LoVo (cell line): ENCODE results near the gene IL17REL.

Source experiments
- DNase-seq: peaks from one replicate; pipeline ENCODE4 v3.0.0-alpha.2; 2016; ENCODE audit warnings: low spot score

Gene IL17REL

DNA sequence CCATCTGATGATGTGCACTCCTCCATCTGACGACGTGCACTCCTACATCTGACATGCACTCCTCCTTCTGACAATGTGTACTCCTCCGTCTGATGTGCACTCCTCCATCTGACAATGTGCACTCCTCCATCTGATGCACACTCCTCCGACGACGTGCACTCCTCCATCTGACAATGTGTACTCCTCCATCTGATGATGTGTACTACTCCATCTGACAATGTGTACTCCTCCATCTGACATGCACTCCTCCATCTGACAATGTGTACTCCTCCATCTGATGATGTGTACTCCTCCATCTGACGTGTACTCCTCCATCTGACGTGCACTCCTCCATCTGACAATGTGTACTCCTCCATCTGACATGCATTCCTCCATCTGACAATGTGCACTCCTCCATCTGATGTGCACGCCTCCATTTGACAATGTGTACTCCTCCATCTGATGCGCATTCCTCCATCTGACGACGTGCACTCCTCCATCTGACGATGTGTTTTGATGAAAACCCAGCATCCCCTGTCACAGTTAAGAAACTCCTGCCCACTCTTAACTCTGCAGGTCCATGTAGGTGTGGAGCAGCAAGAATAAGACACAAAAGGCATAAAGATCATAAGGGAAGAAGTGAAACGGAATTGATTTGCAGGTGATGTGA lies 9.7 kb upstream of the IL17REL start:
- no peak for DNase-seq

DNA sequence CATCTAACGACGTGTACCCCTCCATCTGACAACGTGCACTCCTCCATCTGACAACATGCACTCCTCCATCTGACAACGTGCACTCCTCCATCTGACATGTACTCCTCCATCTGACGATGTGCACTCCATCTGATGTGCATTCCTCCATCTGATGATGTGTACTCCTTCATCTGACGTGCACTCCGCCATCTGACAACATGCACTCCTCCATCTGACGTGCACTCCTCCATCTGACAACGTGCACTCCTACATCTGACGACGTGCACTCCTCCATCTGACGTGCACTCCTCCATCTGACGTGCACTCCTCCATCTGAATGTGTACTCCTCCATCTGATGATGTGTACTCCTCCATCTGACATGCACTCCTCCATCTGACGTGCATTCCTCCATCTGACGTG lies 8.0 kb upstream of the IL17REL start:
- DNase-seq, result no peak

DNA sequence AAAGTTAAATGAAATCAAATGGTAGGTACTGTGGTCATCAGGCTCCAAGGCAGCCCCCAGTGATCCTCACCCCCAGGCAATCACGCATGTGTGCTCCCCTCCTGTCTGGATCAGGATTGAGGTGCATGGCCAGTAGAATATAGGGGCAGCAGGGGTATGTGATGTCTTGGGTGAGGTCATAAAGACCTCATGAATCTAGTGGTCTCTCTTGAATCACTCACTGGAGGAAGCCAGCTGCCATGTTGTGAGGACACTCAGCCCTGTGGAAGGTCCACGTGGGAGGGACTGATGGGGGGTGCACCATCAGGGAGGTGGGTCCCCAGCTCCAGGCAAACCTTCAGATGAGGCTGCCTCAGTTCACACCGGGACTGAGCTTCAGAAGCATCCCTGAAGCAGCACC lies 6.8 kb upstream of the IL17REL start:
- DNase-seq, result no peak

DNA sequence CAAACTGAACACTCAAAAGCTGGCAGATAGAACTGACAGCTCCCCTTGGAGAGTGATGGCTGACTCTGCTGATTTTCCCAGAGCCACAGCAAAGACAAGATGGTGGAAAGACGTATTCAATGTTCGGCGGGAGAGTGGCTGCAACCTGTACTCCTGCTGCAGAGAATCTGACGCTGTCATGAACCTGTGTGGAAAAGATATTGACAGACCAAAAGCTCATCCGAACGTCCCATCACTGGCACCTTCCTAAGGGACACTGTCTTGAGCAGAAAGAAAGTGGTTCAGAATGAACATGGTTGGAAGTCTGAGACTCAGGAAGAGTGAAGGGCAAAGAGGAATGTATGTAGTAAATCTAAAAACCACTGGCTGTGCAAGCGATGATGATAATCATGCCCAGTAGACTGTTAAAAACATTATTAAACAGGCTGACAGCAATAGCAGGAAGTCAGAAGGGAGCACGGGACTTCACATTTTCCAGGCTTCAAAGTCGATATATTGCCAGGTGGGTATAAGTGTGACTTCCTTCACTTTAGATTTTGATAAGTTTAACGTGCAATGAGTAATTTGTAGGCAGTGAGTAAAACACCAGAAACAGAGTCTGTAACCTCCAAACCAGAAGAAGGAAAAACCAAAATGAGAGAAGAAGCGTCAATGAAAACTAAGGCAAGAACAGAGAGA lies 6.2 kb upstream of the IL17REL start:
- DNase-seq, result no peak

DNA sequence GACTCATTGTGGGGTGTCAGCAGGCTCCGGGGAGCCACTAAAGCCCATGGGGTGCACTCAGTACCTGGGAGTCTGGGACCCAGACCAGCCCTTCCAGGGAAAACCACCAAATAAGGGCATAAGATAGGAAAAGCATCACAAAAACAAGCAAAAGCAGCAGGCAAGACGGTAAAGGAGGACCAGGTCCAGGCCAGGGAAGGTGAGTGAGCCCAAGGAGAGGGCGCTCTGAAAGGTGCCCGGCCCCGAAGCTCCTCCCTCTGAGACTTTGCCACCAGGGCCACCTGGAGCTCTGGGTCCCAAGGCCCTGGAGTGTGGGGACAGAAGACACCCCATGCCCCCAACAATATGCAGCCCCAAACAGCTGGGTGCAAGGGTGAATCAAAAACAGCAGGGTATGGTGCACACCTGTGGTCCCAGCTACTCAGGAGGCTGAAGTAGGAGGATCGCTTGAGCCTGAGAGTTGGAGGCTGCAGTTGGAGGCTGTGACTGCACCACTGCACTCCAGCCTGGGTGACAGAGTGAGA lies 5.2 kb upstream of the IL17REL start:
- no peak for DNase-seq

DNA sequence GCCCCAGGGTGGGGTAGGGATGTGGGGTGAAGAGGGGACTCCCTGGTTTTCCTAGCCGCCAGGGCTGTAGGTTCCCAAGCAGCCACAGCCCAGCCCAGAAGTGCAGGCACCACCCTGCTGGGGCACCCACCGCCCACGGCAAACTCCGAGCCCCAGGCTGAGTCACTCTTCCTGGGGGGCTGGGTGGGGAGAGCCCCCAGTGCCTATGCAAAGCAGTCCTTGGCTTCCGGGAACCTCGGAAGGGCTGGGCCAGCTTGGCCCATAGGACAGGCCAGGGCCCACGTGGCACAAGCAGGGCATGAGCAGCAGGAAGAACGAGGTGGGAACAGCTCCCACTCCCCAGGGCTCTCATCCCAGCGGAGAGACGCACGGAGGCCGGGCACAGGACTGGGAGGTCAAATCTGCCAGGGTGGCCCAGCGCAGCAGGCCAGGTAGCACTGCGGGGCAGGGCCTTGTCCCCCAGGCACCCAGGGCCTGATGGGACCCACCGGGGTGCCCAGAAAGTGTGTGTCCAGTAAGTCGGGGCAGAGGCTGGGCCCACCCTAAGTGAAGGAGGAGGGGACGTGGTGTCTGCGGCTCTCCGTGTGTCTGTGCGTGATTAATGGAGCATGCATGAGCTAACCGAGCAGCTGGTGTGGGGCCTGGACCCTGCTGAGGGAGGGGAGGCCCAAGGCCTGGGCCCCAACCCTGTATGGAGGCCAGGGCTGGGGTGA lies 4.6 kb upstream of the IL17REL start:
- DNase-seq, result no peak

DNA sequence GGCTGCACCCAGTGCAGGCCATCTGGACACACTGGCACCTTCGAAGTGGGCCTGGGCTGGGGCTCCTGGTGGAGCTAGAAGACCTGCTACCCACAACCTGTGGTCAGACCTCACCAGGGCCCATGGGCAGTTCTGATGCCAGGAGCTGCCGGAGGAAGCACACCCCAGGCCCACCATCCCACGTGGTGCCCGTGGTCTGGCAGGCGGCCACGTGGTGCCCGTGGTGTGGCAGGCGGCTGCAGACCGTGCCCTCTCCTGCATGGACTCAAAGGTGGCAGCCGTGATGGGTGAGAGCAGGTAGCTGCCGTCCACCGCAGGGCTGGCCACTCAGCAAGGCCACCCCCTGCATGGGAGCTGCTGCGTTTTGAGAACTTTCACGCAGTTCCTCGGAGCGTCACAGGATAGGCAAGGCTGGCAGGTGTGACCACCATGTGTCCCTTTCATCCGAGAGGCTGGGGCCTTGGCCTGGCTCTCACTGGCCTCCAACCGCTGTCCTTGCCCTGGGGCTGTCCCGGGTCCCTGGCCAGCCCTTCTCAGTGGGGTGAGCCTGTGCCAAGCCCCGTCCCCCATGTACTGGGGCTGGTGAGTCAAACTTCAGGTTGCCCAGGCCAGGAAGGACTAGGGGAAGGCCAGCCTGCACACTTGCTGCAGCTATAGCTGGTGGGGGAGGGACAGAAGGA lies 3.9 kb upstream of the IL17REL start:
- DNase-seq, result no peak

DNA sequence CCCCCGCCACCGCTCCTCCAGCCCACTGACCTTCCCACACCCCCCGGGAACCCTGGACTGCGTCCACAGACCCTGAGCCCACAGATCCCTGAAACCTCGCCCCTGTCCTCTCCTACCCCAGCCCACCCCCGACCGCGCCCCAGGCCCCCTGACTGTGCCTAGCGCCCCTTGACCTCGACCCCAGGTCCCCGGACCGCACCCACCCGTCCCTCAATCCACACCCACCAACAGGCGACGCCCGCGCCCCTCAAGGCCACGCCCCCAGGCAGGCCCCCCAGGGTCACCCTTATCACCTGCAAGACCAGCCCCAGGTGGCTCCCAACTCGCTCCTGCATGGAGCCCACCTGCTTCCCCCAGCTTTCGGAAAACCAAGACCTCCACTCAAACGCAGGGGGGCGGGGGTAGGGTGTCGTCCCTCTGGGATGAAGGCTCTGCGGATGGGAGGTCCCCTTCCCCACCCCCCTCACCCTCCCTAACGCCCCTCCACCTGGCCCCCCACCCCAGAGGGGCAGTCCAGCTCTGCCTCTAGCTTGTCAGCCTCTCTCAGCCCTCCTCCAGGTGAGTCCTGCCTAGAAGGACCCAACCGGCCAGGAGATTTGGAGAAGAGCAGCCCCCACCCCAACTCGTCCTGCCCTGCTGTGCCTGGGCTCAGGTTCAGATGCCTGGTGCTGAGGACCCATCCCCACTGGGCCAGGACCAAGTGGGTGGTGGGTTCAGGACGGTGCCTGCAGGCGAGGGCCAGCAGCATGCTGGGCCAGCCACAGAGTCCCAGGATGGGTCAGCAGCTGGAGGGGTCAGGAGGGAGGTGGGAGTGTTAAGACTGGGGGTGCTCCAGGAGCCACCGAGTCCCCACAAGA lies 3.1 kb upstream of the IL17REL start:
- DNase-seq, result no peak

DNA sequence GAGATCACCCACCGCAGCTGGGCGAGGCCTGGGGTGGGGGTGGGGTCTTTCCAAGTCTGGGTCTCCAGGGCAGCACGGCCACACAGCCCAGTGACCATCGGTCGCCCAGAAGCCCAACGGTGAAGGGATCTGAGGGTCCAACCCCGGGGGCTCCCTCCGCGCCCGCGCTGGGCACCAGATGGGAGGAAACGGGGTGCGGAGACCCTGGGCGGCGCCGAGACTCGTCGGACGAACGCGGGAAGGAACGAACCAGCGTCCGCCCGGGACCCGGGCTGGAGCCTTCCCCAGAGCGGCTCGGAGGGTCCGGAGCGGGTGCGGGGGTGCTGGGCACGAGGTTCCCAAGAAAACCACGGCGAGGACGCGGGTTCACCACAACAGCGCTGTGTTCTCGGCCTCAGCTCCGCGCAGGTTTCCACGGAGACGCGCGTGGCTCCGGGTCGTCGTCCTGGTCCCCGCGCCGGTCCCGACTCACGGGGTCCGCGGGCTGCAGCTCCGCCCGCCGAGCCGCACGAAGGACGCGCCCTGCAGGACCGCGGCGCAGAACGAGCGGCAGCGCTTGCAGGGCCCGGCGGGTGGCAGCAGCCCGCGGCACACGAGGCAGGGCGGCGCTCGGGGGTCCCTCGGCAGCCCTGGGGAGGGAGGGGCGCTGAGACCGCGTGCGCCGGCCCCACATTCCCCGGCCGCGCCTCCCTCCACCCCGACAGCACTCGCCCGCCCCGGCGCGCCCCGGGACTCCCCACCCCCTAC lies 2.3 kb upstream of the IL17REL start:
- no peak for DNase-seq

DNA sequence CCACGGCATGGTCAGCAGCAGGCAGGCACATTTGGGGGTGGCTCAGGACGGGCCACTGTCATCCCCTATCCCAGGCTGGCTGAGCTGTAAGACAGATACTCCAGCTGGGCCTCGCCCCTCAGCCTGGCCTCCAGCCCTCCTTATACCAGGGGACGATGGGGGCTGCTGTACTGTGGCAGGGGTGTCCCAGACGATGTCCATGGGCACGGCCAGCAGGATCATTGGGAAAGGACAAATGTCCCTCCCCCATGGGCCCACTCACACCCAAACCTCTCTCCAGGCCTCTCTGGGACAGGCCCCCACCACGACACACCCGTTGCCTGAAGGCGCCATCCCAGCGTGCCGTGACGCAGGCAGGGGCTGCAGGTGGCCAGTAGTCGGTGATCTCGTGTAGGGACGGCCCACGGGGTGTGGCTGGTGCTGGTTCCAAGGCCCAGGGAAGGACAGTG lies 1.5 kb upstream of the IL17REL start:
- DNase-seq, result no peak

DNA sequence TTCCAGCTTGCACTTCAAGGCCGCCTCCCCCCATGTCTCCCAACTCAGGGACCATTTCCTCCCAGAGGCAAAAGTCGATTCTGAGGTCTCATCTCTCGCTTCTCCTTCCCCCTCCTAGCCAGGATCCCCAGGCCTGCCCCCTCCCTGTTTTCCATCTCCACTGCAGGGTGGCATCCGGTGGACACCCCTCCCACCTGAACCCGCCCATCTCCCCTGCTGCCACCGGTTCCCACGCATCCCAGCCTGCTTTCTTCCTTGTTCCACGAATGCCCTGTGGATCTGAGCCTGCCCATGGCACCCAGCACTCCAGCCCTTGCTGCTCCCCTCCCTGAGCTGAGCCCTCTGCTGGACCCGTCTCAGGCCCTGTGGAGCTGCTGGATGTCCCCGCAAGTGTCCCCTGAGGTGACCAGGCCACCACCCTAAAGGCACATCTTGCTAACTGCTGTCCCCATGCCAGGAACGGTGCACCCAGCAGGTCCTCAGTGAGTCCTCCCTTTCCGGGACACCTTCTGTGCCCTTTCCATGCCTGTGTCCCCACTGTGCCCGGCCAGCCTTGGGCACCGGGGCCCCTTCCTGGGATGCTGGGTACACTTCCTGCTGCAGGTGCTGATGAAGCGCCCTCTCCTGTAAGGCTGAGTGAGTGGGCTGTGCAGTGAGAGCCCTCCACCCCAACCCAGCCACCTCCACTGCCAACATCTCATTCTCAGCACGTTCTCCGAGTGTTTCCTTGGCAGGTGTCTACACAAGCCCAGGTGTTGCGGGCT lies 936 bp downstream of the IL17REL start:
- DNase-seq, result no peak

DNA sequence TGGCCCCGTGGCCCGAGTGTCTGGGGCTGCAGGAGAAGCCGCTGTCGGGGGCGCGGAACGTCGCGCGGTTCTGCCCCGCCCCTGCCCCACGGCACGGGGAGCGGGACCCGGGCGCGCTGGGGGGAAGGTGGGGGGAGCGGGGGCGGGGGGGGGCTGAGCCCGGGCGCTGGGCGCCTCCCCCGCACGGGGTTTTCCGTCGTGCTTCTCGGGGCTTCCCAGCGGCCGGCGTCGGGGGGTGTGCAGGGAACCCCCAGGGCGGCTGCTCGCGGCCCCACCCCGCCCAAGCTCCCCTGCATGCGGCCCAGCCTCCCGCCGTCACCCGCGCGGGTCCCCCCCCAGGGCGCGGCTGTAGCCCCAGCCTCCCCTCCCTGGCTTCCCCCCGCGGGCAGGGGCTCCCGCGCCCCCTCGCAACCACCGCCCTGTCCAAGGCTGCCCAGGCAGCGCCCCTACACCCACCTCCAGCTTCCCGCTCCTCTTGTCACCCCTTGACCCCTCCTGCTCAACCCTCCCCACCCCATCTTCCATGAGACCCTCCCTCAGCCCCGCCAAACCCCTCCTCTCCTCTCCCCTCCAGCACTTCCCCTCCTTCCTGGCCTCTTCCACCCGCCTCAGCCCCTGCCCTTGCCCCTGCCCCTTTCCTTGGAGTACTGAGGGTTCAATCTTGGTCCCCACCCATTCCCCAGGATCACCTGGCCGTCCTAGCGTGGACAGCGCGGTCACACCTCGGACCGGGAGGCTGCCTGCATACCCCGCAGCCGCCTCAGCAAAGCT lies 1.7 kb downstream of the IL17REL start:
- DNase-seq, result no peak

DNA sequence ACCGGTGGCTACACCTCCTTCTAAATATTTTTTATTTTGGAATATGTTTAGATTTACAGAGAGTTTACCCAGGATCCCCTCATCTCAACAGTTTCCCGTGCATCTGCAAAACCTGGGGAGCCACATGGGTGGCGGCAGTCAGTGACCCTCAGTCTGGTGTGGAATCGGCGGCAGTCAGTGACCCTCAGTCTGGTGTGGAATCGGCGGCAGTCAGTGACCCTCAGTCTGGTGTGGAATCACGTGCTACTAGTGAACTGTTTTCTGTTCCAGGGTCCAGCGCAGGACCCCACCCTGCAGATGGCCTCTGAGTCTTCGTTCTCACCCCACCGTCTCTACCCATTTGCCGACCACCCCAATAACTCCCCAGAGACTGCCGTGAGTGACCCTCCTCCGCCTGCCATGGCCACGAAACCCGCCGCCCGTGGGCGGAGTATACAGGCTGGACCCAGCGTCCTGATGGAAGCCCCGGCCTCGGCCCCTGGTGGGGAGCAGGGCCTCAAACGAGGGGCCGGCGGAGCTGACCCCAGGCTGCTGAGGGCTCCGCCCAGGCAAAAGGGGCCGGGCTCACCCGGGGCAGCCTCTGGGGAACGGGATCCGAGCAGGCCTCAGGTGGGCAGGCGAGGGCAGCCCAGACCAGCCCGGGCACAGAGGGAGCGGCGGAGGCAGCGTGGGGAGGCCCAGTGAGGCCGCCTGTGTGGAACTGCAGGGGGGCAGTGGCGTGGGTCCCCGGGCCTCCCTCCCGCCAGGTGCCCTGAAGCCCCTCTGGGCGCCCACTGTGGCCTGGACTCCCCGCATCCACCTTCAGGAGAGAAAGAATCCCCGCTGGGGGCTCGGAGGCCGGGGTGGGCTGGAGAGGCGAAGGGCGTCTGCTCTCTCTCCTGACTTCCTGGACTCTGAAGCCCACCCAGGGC lies 2.5 kb downstream of the IL17REL start:
- no peak for DNase-seq

DNA sequence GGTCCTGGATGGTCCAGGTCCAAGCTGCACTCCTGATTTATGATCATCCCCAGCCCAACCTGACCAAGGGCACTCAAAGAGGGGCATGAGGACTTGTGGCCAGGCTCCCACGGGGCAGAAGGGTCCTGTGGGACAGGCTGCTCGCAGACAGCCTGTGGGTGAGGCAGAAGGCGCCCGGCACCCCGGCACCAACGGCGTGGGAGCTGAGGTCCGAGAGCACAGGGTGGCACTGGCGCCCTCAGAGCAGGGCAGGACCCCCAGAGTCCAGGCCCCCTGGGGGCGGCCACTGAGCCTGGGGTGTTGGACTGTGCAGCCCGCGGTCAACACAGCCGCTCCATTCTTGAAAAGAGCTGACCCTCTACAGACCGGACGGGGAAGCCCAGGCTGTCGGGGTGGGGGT lies 3.3 kb downstream of the IL17REL start:
- no peak for DNase-seq

DNA sequence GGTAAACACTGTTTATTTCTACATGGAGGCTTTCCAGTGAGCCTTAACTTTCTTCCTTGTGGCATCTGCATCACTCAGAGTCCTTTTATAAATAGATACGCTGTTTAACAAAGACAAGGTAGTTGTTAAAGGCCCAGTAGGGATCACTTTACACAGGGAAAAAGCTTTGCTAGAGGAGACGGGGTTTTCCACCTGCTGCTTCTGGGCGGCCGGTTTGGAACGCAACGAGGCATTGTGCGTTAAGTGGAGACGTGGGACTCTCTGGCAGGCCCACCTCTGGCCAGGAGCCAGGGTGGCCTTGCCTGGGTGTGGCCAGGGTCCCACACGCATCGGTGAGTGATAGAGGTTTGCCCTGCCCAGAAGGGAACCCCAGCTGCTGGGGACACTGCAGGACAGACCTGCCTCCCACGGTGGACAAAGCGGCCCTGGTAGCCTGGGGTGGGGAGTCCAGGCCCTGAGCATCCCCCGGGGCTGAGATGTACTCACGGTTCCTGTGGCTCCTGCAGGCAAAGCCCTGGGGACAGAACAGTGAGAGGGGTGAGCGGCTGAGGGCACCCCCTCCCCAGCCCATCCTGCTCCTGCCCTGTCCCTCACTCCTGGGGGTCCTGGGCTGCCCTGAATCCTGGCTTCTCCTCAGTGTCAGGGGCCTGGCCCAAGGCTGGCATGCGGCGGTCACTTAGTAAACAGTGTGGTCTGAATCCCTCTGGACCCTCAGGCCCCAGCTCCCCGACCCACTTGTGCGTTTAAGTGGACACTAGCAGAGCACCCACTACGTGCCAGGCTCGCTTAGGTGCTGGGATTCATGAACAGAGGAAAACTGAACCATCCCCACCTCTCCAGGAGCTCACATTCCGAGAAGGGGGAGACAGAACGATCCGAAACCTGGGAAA lies 4.2 kb downstream of the IL17REL start:
- no peak for DNase-seq

DNA sequence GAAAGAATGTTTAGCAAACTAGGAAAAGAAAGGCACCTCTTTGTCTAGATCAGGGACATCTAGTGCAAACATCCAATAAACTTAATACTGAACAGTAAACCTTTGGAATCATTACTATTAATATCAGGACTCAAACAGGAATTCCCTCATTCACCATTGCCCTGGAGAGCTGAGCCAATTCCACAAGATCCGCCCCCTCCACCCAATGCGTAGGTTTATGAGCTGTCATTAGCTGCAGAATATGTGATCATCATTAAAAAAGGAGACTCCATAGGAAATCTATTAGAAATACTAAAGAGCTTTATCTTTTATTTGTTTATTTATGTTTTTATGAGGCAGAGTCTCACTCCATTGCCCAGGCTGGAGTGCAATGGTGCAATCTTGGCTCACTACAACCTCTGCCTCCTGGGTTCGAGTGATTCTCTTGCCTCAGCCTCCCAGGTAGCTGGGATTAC lies 5.5 kb downstream of the IL17REL start:
- DNase-seq, result no peak

DNA sequence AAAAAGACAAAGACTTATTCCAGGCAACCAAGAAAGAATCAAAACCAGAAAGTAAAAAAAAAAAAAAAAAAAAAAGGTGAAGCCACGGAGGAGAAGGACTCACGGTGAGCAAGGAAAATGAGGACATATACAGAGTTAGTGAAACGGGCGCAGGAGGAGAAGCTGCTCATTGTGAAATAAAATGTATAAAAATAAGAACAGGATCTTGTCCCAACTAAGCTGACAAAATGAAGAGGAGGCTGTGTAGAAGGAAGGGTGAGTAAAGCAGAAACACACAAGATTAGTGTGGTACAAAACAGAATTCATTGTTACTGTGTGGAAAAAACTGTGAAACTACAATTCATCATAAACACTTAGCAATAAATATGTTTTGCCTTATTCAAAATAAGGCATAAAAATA lies 7.6 kb downstream of the IL17REL start:
- no peak for DNase-seq
